ENCODE results near the gene VWA7. TPM values are rescaled to one million over a fixed set of nuclear protein-coding genes. Genes with fewer than 3 reads are reported as not detected.

VWA7 gene
- total RNA-seq, 1 experiment from 2014 or later = 0.34 TPM

GRCh38 chr6:31742894-31743293 is 34.2 kb downstream of the VWA7 start:
- DNase-seq = no peak
- Histone ChIP-seq H3K27ac (ENCODE audit: low read length) (no peak overlapping the region), H3K9ac (ENCODE audit: low read length) (no peak overlapping the region), H3K4me3 (ENCODE audit: low read length) (no peak overlapping the region), H4K20me1 (ENCODE audit: insufficient read depth, low read depth, low read length) (no peaks in the 10 kb centered on the region), H3K79me2 (ENCODE audit: low read length) (peaks cover 13% of the 10 kb centered on the region; the same call in 1 of the 2 replicates), H2AFZ (ENCODE audit: low read length) (no peak overlapping the region), H3K36me3 (ENCODE audit: insufficient read depth, low read length) (0 out of 2 replicates have a peak, but pooled peaks cover 4% of the 10 kb centered on the region), H3K4me1 (ENCODE audit: low read length) (peaks cover 37% of the 10 kb centered on the region), H3K9me3 (ENCODE audit: low read length) (no peaks in the 10 kb centered on the region), H3K9me2 (replicated peaks; ENCODE audit: insufficient read depth, low read length) (no peaks in the 10 kb centered on the region), H3K27me3 (ENCODE audit: low read length) (no peaks in the 10 kb centered on the region), H3K4me2 (ENCODE audit: low read depth, low read length, poor library complexity, severe bottlenecking) (no peak overlapping the region)

GRCh38 chr6:31741815-31742214 is 35.3 kb downstream of the VWA7 start:
- H3K79me2 ChIP-seq (ENCODE audit: low read length) = peaks cover 14% of the 10 kb centered on the region; the same call in 1 of the 2 replicates
- H3K9me2 ChIP-seq (replicated peaks; ENCODE audit: insufficient read depth, low read length) = no peaks in the 10 kb centered on the region
- H3K4me2 ChIP-seq (ENCODE audit: low read depth, low read length, poor library complexity, severe bottlenecking) = no peak overlapping the region
- no peaks in the 10 kb centered on the region for H3K27me3 ChIP-seq (ENCODE audit: low read length)
- H3K9ac ChIP-seq (ENCODE audit: low read length) = no peak overlapping the region
- H2AFZ ChIP-seq (ENCODE audit: low read length) = no peak overlapping the region
- H3K27ac ChIP-seq (ENCODE audit: low read length) = peak overlapping the region; percentile 95; the same call in 1 of the 2 replicates
- no peak overlapping the region for H3K4me3 ChIP-seq (ENCODE audit: low read length)
- DNase-seq = no peak
- no peaks in the 10 kb centered on the region for H3K9me3 ChIP-seq (ENCODE audit: low read length)
- no peaks in the 10 kb centered on the region for H4K20me1 ChIP-seq (ENCODE audit: insufficient read depth, low read depth, low read length)
- H3K4me1 ChIP-seq (ENCODE audit: low read length) = peaks cover 48% of the 10 kb centered on the region
- 0 out of 2 replicates have a peak, but pooled peaks cover 4% of the 10 kb centered on the region for H3K36me3 ChIP-seq (ENCODE audit: insufficient read depth, low read length)

GRCh38 chr6:31740397-31741223 is 36.5 kb downstream of the VWA7 start:
- peak; percentile 95 for DNase-seq

GRCh38 chr6:31739639-31740396 is 37.3 kb downstream of the VWA7 start, which contains the start of gene MSH5:
MSH5 (plus strand) TSS chr6:31740005; CDS start chr6:31740467, 462 bp downstream.
- H3K27ac ChIP-seq (ENCODE audit: low read length) = peak within 1 kb of the TSS; percentile 95
- no peak within 1 kb of the TSS; the same call in 1 of the 2 replicates for H2AFZ ChIP-seq (ENCODE audit: low read length)
- H3K4me2 ChIP-seq (ENCODE audit: low read depth, low read length, poor library complexity, severe bottlenecking) = peak within 1 kb of the TSS; percentile 79
- peak; percentile 100 for DNase-seq
- H3K36me3 ChIP-seq (ENCODE audit: insufficient read depth, low read length) = 0 out of 2 replicates have a peak, but pooled peaks cover 4% of the 10 kb centered on the region
- H3K9me2 ChIP-seq (replicated peaks; ENCODE audit: insufficient read depth, low read length) = no peaks in the 10 kb centered on the region
- H3K9me3 ChIP-seq (ENCODE audit: low read length) = no peaks in the 10 kb centered on the region
- peak within 1 kb of the TSS; percentile 85 for H3K4me3 ChIP-seq (ENCODE audit: low read length)
- no peaks in the 10 kb centered on the region for H4K20me1 ChIP-seq (ENCODE audit: insufficient read depth, low read depth, low read length)
- peak within 1 kb of the TSS; percentile 83 for H3K9ac ChIP-seq (ENCODE audit: low read length)
- H3K4me1 ChIP-seq (ENCODE audit: low read length) = peaks cover 55% of the 10 kb centered on the region
- H3K79me2 ChIP-seq (ENCODE audit: low read length) = peaks cover 34% of the 10 kb centered on the region
- no peaks in the 10 kb centered on the region for H3K27me3 ChIP-seq (ENCODE audit: low read length)

More at GRCh38 chr6:31740397-31741223, 36.5 kb downstream of the VWA7 start:
- H3K79me2 ChIP-seq (ENCODE audit: low read length) = peaks cover 26% of the 10 kb centered on the region
- H3K36me3 ChIP-seq (ENCODE audit: insufficient read depth, low read length) = 0 out of 2 replicates have a peak, but pooled peaks cover 4% of the 10 kb centered on the region
- H3K4me3 ChIP-seq (ENCODE audit: low read length) = peak overlapping the region; percentile 85
- peak overlapping the region; percentile 83 for H3K9ac ChIP-seq (ENCODE audit: low read length)
- no peaks in the 10 kb centered on the region for H3K27me3 ChIP-seq (ENCODE audit: low read length)
- peaks cover 53% of the 10 kb centered on the region for H3K4me1 ChIP-seq (ENCODE audit: low read length)
- H3K4me2 ChIP-seq (ENCODE audit: low read depth, low read length, poor library complexity, severe bottlenecking) = peak overlapping the region; percentile 79
- H3K9me2 ChIP-seq (replicated peaks; ENCODE audit: insufficient read depth, low read length) = no peaks in the 10 kb centered on the region
- no peaks in the 10 kb centered on the region for H3K9me3 ChIP-seq (ENCODE audit: low read length)
- peak overlapping the region; percentile 95 for H3K27ac ChIP-seq (ENCODE audit: low read length)
- H2AFZ ChIP-seq (ENCODE audit: low read length) = no peak overlapping the region; the same call in 1 of the 2 replicates
- H4K20me1 ChIP-seq (ENCODE audit: insufficient read depth, low read depth, low read length) = no peaks in the 10 kb centered on the region

- Histone ChIP-seq H3K4me1 (ENCODE audit: low read length) (peaks cover 67% of the 10 kb centered on the region), H3K79me2 (ENCODE audit: low read length) (peaks cover 47% of the 10 kb centered on the region), H2AFZ (ENCODE audit: low read length) (peak overlapping the region; percentile 19; the same call in 1 of the 2 replicates), H3K36me3 (ENCODE audit: insufficient read depth, low read length) (peaks cover 12% of the 10 kb centered on the region), H3K9ac (ENCODE audit: low read length) (peak overlapping the region; percentile 71), H3K27ac (ENCODE audit: low read length) (peak overlapping the region; percentile 90), H3K4me2 (ENCODE audit: low read depth, low read length, poor library complexity, severe bottlenecking) (peak overlapping the region; percentile 75), H3K9me2 (replicated peaks; ENCODE audit: insufficient read depth, low read length) (no peaks in the 10 kb centered on the region), H3K9me3 (ENCODE audit: low read length) (no peaks in the 10 kb centered on the region), H3K27me3 (ENCODE audit: low read length) (no peaks in the 10 kb centered on the region), H3K4me3 (ENCODE audit: low read length) (peak overlapping the region; percentile 57), H4K20me1 (ENCODE audit: insufficient read depth, low read depth, low read length) (no peaks in the 10 kb centered on the region)
- DNase-seq = peak; percentile 86
These were observed 38.8 kb downstream of the VWA7 start for GRCh38 chr6:31737991-31738979.

- H4K20me1 ChIP-seq (ENCODE audit: insufficient read depth, low read depth, low read length) = no peaks in the 10 kb centered on the region
- H3K9me3 ChIP-seq (ENCODE audit: low read length) = no peaks in the 10 kb centered on the region
- peak overlapping the region; percentile 90 for H3K27ac ChIP-seq (ENCODE audit: low read length)
- H2AFZ ChIP-seq (ENCODE audit: low read length) = peak overlapping the region; percentile 19; the same call in 1 of the 2 replicates
- peaks cover 47% of the 10 kb centered on the region for H3K79me2 ChIP-seq (ENCODE audit: low read length)
- H3K27me3 ChIP-seq (ENCODE audit: low read length) = no peaks in the 10 kb centered on the region
- peak overlapping the region; percentile 97 for H3K9ac ChIP-seq (ENCODE audit: low read length)
- no peaks in the 10 kb centered on the region for H3K9me2 ChIP-seq (replicated peaks; ENCODE audit: insufficient read depth, low read length)
- peaks cover 67% of the 10 kb centered on the region for H3K4me1 ChIP-seq (ENCODE audit: low read length)
- H3K36me3 ChIP-seq (ENCODE audit: insufficient read depth, low read length) = peaks cover 16% of the 10 kb centered on the region
- H3K4me2 ChIP-seq (ENCODE audit: low read depth, low read length, poor library complexity, severe bottlenecking) = peak overlapping the region; percentile 89
- DNase-seq = no peak
- peak overlapping the region; percentile 57; the same call in 1 of the 2 replicates for H3K4me3 ChIP-seq (ENCODE audit: low read length)
These were observed 39.7 kb downstream of the VWA7 start for GRCh38 chr6:31737315-31737990.

- Histone ChIP-seq H3K4me1 (ENCODE audit: low read length) (peaks cover 63% of the 10 kb centered on the region), H3K79me2 (ENCODE audit: low read length) (peaks cover 47% of the 10 kb centered on the region), H3K9me3 (ENCODE audit: low read length) (no peaks in the 10 kb centered on the region), H4K20me1 (ENCODE audit: insufficient read depth, low read depth, low read length) (no peaks in the 10 kb centered on the region), H3K36me3 (ENCODE audit: insufficient read depth, low read length) (peaks cover 18% of the 10 kb centered on the region), H3K9me2 (replicated peaks; ENCODE audit: insufficient read depth, low read length) (no peaks in the 10 kb centered on the region), H3K4me3 (ENCODE audit: low read length) (peak overlapping the region; percentile 95), H3K27me3 (ENCODE audit: low read length) (no peaks in the 10 kb centered on the region), H2AFZ (ENCODE audit: low read length) (no peak overlapping the region; the same call in 1 of the 2 replicates), H3K27ac (ENCODE audit: low read length) (peak overlapping the region; percentile 90), H3K4me2 (ENCODE audit: low read depth, low read length, poor library complexity, severe bottlenecking) (peak overlapping the region; percentile 89), H3K9ac (ENCODE audit: low read length) (peak overlapping the region; percentile 97)
- peak; percentile 50 for DNase-seq
These were observed 40.3 kb downstream of the VWA7 start for GRCh38 chr6:31736768-31737314.

Measured in Karpas-422 (cell line).